Lung (tissue), 16 donors: Measurements from ENCODE around the gene PTRHD1. TPM values are rescaled to one million over a fixed set of nuclear protein-coding genes. Genes with fewer than 3 reads are reported as not detected.
A peak's percentile ranks its signal among the peaks of the same experiment; 100 is the strongest.

Source experiments
- ATAC-seq: fragments of 200-7000 bp; cut with Tn5 transposase; one replicate; pipeline ENCODE4 v1.9.1; 2020; ENCODE audit warnings: moderate number of reproducible peaks; ENCODE audit not compliant: insufficient read depth, low FRiP score
- DNase-seq, 3 donors: peaks; one replicate each; pipeline ENCODE4 v3.0.0-alpha.2; 2013 to 2017
- H3K27ac ChIP-seq, 2 donors: one replicate each; pipeline ENCODE4 v1.5.1; 2013; ENCODE audit warnings: mild to moderate bottlenecking in 2 of 2, moderate library complexity in 2 of 2, control low read depth in 1 of 2, inconsistent platforms in 1 of 2, low read depth in 1 of 2, low read length in 1 of 2
- H3K27me3 ChIP-seq, 3 donors: one replicate each; pipeline ENCODE4 v1.5.1; 2013; ENCODE audit warnings: low read length in 2 of 3; ENCODE audit not compliant: control insufficient read depth in 3 of 3, insufficient read depth in 3 of 3
- H3K36me3 ChIP-seq, 4 donors: one replicate each; pipeline ENCODE4 v1.5.1; 2013; ENCODE audit warnings: low read length in 4 of 4, mild to moderate bottlenecking in 1 of 4, moderate library complexity in 1 of 4; ENCODE audit not compliant: control insufficient read depth in 4 of 4, insufficient read depth in 4 of 4
- H3K4me1 ChIP-seq, 5 donors: one replicate each; pipeline ENCODE4 v1.5.1; 2013; ENCODE audit warnings: low read length in 5 of 5, mild to moderate bottlenecking in 2 of 5, moderate library complexity in 1 of 5; ENCODE audit not compliant: control insufficient read depth in 5 of 5, insufficient read depth in 5 of 5
- H3K4me3 ChIP-seq: one replicate; pipeline ENCODE4 v1.5.1; 2013; ENCODE audit warnings: mild to moderate bottlenecking, control low read depth, moderate library complexity
- H3K9ac ChIP-seq, 2 donors: one replicate each; pipeline ENCODE4 v1.5.1; 2013; ENCODE audit warnings: low read length in 2 of 2, control low read depth in 1 of 2; ENCODE audit not compliant: insufficient read depth in 1 of 2
- H3K9me3 ChIP-seq, 4 donors: one replicate each; pipeline ENCODE4 v1.5.1; 2013; ENCODE audit warnings: low read length in 3 of 4, mild to moderate bottlenecking in 1 of 4, moderate library complexity in 1 of 4; ENCODE audit not compliant: control insufficient read depth in 4 of 4, insufficient read depth in 3 of 4
- WGBS, 2 donors: extraction: QIAGEN DNeasy Blood & Tissue Kit; methylation state at CpG; one replicate each; pipeline ENCODE4 v1.1.7; 2013; 5-methylcytosine and 5-hydroxymethylcytosine counted together
- long read RNA-seq, 5 donors: transcript quantifications; one replicate each; lab custom pipeline, GENCODE V29; 2026
- polyA plus RNA-seq, 2 donors: library from polyadenylated mRNA; stranded (reverse); fragments of 200-250 nt; gene quantifications; one replicate each; pipeline ENCODE4 v1.2.1, GENCODE V29; 2013
- total RNA-seq, 2 donors: library from RNA; depleted of rRNA in 1 of 2; stranded (reverse); fragments of >200 nt in 1 of 2; gene quantifications; one replicate each; pipeline ENCODE4 v1.2.1, GENCODE V29; 2014 to 2021
- TF ChIP-seq, protein P1 (sequence below): IDR thresholded peaks from 2 replicates; pipeline ENCODE4 v1.5.1; 2012; ENCODE audit warnings: mild to moderate bottlenecking; ENCODE audit errors: control extremely low read depth, extremely low read depth
- donor health status: control.
- donor health status: control.
- donor health status: Bipolar disorder and iron deficiency.
- donor health status: healthy.
- donor health status: DM: yes; HTN: yes; CAD: no.

Gene PTRHD1, protein sequence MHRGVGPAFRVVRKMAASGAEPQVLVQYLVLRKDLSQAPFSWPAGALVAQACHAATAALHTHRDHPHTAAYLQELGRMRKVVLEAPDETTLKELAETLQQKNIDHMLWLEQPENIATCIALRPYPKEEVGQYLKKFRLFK
- 10 to 100 TPM; 32.1 to 32.5 TPM for total RNA-seq
- polyA plus RNA-seq: 10 to 100 TPM; 22.3 to 39.2 TPM
- long read RNA-seq, donor 1, transcript PTRHD1-201 (2 exons, 1,105 nt): major isoform, 113 of 136 reads
- long read RNA-seq, donor 1, partial matches to known transcripts: 23 of 136 reads
- long read RNA-seq, donor 1, other reads (novel, unspliced or antisense): 0 of 136 reads
- long read RNA-seq, donor 2, transcript PTRHD1-201 (2 exons, 1,105 nt): major isoform, 58 of 78 reads
- long read RNA-seq, donor 2, partial matches to known transcripts: 20 of 78 reads
- long read RNA-seq, donor 2, other reads (novel, unspliced or antisense): 0 of 78 reads
- long read RNA-seq, donor 3, transcript PTRHD1-201 (2 exons, 1,105 nt): major isoform, 72 of 72 reads
- long read RNA-seq, donor 3, partial matches to known transcripts: 0 of 72 reads
- long read RNA-seq, donor 3, other reads (novel, unspliced or antisense): 0 of 72 reads
- long read RNA-seq, donor 4, transcript PTRHD1-201 (2 exons, 1,105 nt): major isoform, 49 of 55 reads
- long read RNA-seq, donor 4, partial matches to known transcripts: 6 of 55 reads
- long read RNA-seq, donor 4, other reads (novel, unspliced or antisense): 0 of 55 reads
- long read RNA-seq, donor 5, transcript PTRHD1-201 (2 exons, 1,105 nt): major isoform, 132 of 150 reads
- long read RNA-seq, donor 5, partial matches to known transcripts: 18 of 150 reads
- long read RNA-seq, donor 5, other reads (novel, unspliced or antisense): 0 of 150 reads

DNA sequence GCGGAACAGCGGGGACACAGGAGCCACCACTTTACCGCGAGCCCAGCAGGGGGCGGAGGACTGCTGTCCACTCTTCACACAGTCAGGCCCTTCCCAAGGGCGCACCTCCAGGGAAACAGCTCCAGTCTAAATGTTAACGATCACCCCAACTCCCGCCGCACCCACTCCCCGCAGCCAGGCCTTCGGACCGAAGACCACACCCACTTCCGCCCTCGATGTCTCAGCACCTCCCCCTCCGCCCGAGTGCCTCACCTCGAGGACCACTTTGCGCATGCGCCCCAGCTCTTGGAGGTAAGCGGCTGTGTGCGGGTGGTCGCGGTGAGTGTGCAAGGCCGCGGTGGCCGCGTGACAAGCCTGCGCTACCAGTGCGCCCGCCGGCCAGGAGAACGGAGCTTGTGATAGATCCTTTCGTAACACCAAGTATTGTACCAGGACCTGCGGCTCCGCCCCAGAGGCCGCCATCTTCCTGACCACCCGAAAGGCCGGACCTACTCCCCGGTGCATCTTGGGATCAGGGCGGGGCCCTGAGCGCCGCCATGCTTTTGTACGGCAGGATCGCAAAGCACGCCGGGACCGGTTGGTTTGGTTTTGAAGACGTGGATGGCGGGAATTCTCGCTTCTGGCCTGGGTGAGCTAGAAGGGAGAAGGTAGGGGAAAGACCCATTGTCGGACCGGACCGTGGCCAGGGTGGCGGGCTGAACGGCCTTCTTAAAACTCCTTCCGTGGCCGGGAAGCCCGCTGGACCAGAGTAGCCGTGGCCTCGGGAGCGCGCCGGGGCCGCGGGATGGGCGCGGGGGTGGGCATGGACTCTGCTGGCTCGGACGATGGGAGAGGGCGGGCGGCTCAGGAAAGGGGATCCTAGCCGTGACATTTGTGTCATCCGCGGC is at the start of gene PTRHD1, which contains the start of gene CENPO:
Gene PTRHD1 (minus strand): TSS at position 518 of the 887 bp plus-strand sequence. CDS start 14 bp downstream, at position 504.
Gene CENPO (plus strand): TSS at position 552 of the 887 bp plus-strand sequence. CDS start 495 bp downstream, outside the sequence.
- peak within 1 kb of the TSS; percentile 63 for H3K4me3 ChIP-seq
- ATAC-seq (peak; percentile 99), DNase-seq (peak; percentile 97 to 99 (median 98))
- H3K27me3 ChIP-seq: no peaks in the 10 kb centered on the region
- 0% methylated on average over 68 to 74 of the region's 74 CpGs for WGBS, 2 donors
- H3K9me3 ChIP-seq: no peaks in the 10 kb centered on the region
- H3K4me1 ChIP-seq: peaks cover 0 to 29% (median 6%) of the 10 kb centered on the region in 5 donors
- H3K9ac ChIP-seq: peak within 1 kb of the TSS; percentile 69 to 73
- peak within 1 kb of the TSS; percentile 93 to 97 for H3K27ac ChIP-seq
- peaks cover 0 to 3% (median 0%) of the 10 kb centered on the region in 4 donors for H3K36me3 ChIP-seq
- TF ChIP-seq, protein P1, sequence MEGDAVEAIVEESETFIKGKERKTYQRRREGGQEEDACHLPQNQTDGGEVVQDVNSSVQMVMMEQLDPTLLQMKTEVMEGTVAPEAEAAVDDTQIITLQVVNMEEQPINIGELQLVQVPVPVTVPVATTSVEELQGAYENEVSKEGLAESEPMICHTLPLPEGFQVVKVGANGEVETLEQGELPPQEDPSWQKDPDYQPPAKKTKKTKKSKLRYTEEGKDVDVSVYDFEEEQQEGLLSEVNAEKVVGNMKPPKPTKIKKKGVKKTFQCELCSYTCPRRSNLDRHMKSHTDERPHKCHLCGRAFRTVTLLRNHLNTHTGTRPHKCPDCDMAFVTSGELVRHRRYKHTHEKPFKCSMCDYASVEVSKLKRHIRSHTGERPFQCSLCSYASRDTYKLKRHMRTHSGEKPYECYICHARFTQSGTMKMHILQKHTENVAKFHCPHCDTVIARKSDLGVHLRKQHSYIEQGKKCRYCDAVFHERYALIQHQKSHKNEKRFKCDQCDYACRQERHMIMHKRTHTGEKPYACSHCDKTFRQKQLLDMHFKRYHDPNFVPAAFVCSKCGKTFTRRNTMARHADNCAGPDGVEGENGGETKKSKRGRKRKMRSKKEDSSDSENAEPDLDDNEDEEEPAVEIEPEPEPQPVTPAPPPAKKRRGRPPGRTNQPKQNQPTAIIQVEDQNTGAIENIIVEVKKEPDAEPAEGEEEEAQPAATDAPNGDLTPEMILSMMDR: no peak

DNA sequence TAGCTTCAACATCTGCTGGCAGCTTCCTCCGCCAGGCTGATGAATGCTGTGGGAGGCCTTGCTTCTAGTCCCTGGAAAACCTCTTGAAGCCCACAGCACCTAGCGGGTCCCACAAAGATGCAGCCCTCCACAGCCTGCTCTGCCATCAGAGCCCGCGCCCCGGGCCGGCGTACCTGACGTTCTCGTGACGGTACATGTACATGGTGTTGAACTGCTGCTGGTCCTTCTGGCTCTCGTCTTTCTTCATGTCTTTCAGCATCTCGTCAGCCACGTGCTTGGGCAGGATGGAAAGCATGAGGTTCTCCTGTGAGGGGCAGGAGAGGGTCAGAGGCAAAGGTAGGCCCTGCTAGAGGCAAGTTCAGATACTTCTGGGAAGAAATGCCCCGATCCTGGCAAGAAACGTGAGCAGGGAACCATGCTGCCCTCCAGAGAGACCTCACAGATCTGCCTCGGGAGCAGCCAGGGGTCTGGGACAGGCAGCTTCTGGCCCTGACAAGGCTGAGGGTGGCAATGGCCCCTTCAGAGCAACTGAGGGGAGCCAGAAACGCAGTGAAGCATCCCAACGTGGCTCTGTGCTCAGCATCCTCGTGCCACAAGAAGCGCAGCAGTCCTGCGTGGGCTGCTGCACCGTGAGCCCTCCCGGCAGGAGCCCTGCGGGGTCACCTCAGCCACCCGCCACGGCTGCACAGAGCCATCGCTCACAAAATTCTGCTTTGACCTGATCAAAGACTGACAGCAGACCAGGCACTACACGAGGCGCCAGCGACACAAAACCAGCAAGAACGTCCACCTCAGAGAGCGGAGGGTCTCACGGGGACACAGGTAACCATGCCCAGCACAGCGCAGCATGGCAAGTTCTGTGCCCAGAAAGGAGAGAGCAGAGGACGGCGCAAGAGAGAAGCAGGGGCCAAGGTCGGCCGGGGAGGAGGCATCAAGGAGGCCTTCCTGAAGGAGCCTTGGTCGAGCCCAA is 49.2 kb upstream of the PTRHD1 start:
- DNase-seq (no peak), ATAC-seq (no peak)
- H3K27me3 ChIP-seq: no peaks in the 10 kb centered on the region
- H3K4me1 ChIP-seq: peaks cover 0 to 10% (median 0%) of the 10 kb centered on the region in 5 donors
- no peak overlapping the region for H3K9ac ChIP-seq
- H3K36me3 ChIP-seq: peaks cover 0 to 10% (median under 1%) of the 10 kb centered on the region in 4 donors
- H3K9me3 ChIP-seq: no peaks in the 10 kb centered on the region
- H3K27ac ChIP-seq: no peak overlapping the region
- 96% methylated on average over 39 of the region's 39 CpGs for WGBS, 2 donors
- no peak overlapping the region for H3K4me3 ChIP-seq
- TF ChIP-seq, protein P1: no peak
